Glomerular visceral epithelial cell (primary cell): ENCODE measurements around the gene MTPN.

Experiments
- DNase-seq: peaks from one replicate; pipeline ENCODE4 v3.0.0-alpha.2; 2016; ENCODE audit errors: extremely low spot score

Gene MTPN

DNA sequence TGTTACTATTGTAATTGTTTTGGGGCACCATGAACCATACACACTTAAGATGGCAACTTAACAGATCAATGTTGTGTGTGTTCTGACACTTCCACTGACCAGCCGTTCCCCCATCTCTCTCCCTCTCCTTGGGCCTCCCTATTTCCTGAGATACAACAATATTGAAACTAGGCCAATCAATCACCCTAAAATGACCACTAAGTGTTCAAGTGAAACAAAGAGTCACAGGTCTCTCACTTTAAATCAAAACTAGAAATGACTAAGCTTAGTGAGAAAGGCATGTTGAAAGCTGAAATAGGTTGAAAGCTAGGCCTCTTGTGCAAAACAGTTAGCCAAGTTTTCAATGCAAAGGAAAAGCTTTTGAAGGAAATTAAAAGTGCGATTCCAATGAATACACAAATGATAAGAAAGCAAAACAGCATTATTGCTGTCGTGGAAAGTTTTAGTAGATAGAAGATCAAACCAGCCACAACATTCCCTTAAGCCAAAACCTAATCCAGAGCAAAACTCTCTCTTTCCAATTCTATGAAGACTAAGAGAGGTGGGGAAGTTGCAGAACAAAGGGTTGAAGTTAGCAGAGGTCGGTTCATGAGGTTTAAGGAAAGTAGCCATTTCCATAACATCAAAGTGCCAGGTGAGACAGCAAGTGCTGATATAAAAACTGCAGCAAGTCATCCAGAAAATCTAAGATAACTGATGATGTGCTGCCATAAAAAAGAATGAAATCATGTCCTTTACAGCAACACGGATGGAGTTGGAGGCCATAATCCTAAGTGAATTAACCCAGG lies 90.6 kb downstream of the MTPN start:
- no peak for DNase-seq

DNA sequence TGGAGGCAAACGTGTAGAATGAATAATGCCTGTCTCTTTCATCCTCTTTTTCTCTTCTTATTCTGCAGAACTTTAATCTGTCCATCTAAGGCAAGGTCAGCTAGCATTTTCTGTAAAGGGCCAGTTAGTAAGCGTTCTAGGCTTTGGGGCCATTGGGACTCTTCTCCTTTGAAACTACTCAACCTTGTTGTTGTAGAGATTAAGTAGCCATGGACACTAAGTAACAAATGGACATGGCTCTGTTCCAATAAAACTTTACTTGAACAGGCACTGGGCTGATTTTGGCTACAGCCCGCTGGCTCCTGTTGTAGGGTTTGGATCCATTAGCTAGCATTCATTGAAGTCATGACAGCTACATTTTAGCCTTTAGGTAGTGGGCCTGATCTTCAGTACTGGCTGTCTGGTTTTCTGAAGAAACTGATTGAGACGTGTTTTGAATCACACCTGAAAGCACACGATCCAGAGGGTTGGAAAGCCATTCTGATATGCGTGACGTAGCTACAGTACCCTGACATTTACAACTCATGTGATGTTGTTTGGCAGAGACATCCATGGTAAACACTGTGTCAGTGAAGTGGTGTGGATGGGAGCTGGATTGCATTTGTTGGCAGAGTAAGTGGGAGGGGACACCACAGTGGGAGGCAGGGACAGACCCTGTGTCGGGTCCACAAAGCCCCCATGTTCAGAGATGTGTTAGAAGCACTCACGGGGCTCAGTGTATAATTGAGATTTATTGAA lies 92.5 kb downstream of the MTPN start:
- no peak for DNase-seq

DNA sequence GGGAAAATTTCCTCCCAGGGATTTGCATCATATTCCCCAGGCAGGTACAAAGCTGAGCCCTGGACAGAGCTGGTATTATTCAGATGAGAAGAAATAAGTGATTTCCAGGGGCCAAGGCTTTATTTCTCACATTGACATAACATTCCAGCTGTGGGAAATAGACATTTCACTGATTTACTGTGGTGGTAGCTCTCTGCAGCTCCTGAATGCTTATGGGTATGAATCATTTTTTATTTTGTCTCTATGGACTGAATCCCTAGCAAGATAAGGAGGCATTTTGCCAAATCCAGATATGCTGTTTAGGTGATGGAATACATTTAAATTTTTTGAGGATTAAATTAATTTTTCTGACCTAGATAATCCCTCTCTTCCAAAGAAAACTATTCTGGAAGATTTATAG lies 97.9 kb downstream of the MTPN start:
- peak; percentile 57 for DNase-seq

DNA sequence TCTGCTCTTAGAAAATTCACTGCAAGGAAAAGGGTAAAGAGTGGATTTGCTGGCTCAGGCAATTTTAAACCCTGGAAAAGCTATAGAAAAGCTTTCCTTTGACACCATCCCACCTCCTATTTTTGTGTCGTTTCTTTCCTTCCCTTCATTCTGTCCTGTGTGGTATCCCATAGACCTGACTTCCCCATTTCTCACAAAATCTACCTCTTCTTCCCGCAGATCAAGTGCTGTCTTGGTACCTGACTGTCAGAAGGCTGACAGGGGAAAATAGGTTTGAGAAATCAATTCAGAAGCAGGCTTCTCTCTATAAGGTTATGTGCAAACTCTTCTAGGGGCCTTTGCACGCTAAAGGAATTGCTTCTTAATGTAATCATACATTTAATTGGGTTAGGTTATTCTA lies 98.9 kb downstream of the MTPN start:
- no peak for DNase-seq

DNA sequence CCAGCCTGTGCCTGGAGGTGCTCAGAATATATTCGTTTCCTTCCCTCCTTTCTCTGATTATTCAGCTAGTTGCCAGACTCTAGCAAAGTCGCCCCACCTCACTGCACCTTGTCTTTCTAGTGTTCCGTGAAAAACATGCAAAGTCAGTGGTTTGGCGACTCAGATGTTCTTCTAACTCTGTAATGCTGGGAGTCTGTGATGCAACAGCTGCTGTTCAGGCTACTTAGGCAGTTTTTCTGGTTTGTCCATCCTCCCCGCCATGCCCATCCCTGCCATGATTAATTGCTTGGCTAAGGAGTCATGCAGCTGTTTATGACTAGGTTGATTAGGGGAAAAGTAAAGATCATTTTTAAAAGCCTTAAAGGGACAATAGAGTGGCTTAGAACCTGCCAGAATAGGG lies 99.4 kb downstream of the MTPN start:
- peak; percentile 71 for DNase-seq
